Activated CD4-positive, alpha-beta memory T cell treated with anti-CD3 and anti-CD28 coated beads for 36 hours (primary cell): Measurements from ENCODE around the gene CAMK1D. TPM values are rescaled to one million over a fixed set of nuclear protein-coding genes. Genes with fewer than 3 reads are reported as not detected.

Source experiments
- CTCF ChIA-PET: fragments of 350-600 bp; sonication (Branson Sonifier 250); formaldehyde crosslinking; loops from one replicate; lab custom pipeline; 2021; ENCODE audit warnings: antibody characterized with exemption, inconsistent platforms; lab: Charles Lee
- POLR2A ChIA-PET: fragments of 350-600 bp; sonication (Branson Sonifier 250); formaldehyde crosslinking; loops from one replicate; lab custom pipeline; 2021; ENCODE audit warnings: antibody characterized with exemption; lab: Charles Lee
- DNase-seq: peaks from one replicate; pipeline ENCODE4 v3.0.0-alpha.2; 2020
- H3K27ac Mint-ChIP-seq: one replicate; pipeline ENCODE4 v1.8.0; 2021; ENCODE audit warnings: mixed read lengths
- H3K27me3 Mint-ChIP-seq: one replicate; pipeline ENCODE4 v1.8.0; 2021; ENCODE audit warnings: mixed read lengths
- H3K36me3 Mint-ChIP-seq: one replicate; pipeline ENCODE4 v1.8.0; 2021; ENCODE audit warnings: mixed read lengths
- H3K4me1 Mint-ChIP-seq: one replicate; pipeline ENCODE4 v1.8.0; 2021; ENCODE audit warnings: low read depth, mixed read lengths
- H3K4me3 Mint-ChIP-seq: one replicate; pipeline ENCODE4 v1.8.0; 2021; ENCODE audit warnings: mild to moderate bottlenecking, mixed read lengths
- H3K9me3 Mint-ChIP-seq: one replicate; pipeline ENCODE4 v1.8.0; 2021; ENCODE audit warnings: mixed read lengths
- intact Hi-C: fragments of 100-400 bp; cut with micrococcal nuclease; formaldehyde crosslinking; loops from one replicate; pipeline ENCODE4 v1.15.1; 2023
- total RNA-seq, 2 experiments: library from RNA; stranded (reverse); gene quantifications; one replicate each; pipeline ENCODE4 v1.2.3, GENCODE V29; 2021

CAMK1D gene
- total RNA-seq, 2 experiments from 2014 or later, result 17.7 to 17.9 TPM

- CTCF ChIA-PET, result interaction anchor here (0.8 to 0.9 kb wide), 2 partner anchors 193 to 225 kb away, joined by 3 read pairs; no protein-coding TSS in a partner anchor
- Mint-ChIP-seq H3K36me3 (peaks cover 5% of the 10 kb centered on the region), H3K4me3 (no peak overlapping the region), H3K9me3 (peaks cover 2% of the 10 kb centered on the region), H3K27me3 (no peaks in the 10 kb centered on the region), H3K4me1 (peaks cover 25% of the 10 kb centered on the region), H3K27ac (no peak overlapping the region)
- intact Hi-C loops, result no loop called here
- POLR2A ChIA-PET, result no interaction called here
- DNase-seq, result no peak
Observed at GRCh38 chr10:12463459-12463838, 114.1 kb downstream of the CAMK1D start.

DNA sequence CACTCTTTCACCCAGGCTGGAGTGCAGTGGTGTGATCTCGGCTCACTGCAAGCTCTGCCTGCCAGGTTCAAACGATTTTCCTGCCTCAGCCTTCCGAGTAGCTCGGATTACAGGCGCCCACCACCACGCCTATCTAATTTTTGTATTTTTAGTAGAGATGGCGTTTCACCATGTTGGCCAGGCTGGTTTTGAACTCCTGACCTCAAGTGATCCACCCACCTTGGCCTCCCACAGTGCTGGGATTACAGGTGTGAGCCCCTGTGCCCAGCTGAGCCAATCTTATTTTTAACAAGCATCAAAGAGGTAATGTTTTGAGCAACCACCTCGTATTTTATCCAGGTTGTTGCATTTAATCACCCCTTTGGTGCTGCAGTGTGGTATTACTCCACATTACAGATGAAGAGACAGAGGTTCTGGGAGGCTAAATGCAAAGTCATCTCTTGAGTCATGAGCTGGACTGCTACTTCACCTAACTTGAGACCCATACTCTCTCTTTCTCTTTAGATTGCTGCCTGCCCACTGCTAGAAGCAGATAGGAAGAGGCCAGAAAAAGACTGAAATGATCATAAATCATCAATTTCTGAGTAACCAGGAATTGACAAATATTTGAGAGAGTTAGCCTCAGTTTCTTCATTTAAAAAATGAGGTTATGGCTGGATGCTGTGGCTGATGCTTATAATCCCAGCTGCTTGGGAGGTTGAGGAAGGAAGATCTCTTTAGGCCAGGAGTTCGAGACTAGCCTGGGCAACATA, 116.2 kb downstream of the CAMK1D start:
- Mint-ChIP-seq H3K9me3 (peaks cover 2% of the 10 kb centered on the region), H3K27ac (peak overlapping the region; percentile 45), H3K27me3 (no peaks in the 10 kb centered on the region), H3K4me1 (peaks cover 25% of the 10 kb centered on the region), H3K36me3 (peaks cover 5% of the 10 kb centered on the region), H3K4me3 (no peak overlapping the region)
- ChIA-PET POLR2A (interaction anchor here (1.2 kb wide), 1 partner anchor 61 kb away, joined by 3 read pairs; no protein-coding TSS in a partner anchor), CTCF (interaction anchor here (2.0 kb wide), 1 partner anchor 191 kb away, joined by 5 read pairs; no protein-coding TSS in a partner anchor)
- intact Hi-C loops, result loop anchor here (2.0 to 5.0 kb wide), 2 partner anchors 17 to 192 kb away; no protein-coding TSS in a partner anchor
- DNase-seq, result peak; percentile 27

DNA sequence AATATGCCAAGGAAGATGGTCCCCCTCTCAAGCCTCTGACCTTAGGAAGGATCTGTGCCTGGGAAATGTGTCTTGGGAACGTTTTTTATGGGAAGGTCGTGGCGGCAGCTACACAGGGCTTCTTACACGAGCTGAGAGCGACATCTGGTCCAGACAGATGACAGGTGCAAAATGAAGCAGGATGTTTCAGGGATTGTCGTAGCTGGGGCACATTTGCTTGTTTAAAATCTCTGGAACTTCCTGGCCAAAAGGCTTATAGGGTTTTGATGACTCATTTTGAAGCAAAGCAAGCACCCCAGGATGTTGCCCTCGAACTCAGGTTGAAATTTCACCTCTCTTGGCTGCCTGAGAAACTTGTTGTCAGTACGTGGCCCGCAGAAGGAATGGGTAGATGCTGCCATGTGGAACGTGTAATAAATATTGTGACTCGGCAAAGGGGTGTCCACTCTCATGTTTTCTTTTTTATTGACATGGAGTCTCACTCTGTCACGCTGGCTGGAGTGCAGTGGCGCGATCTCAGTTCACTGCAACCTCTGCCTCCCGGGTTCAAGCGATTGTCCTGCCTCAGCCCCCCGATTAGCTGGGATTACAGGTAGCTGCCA, 117.5 kb downstream of the CAMK1D start:
- ChIA-PET CTCF (interaction anchor here (0.6 to 2.0 kb wide), 3 partner anchors 16 to 190 kb away, joined by 3 to 5 read pairs (median 3); no protein-coding TSS in a partner anchor), POLR2A (no interaction called here)
- intact Hi-C loops, result loop anchor here (5.0 kb wide), 1 partner anchor 190 kb away; no protein-coding TSS in a partner anchor
- Mint-ChIP-seq H3K27ac (no peak overlapping the region), H3K4me1 (peaks cover 27% of the 10 kb centered on the region), H3K36me3 (peaks cover 5% of the 10 kb centered on the region), H3K9me3 (peaks cover 2% of the 10 kb centered on the region), H3K27me3 (no peaks in the 10 kb centered on the region), H3K4me3 (no peak overlapping the region)
- DNase-seq, result no peak

DNA sequence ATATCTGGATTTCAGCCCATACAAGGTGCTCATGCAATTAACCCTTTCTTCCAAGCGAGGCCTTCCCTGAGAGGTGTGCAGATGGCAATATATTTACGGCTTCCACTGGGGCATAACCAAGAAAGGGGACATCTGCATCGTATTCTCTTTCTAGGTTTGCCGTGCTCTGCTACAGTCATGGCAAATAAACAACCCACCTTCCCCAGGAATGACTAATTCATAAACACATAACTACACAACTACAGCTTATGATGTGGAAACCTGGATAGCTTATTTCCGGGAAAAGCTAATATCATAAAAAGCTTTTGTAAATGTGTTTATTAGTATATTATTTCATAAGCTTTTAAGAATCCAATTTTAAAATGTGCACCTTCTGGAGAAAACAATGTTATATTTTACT, 120.0 kb downstream of the CAMK1D start:
- Mint-ChIP-seq H3K4me1 (peaks cover 25% of the 10 kb centered on the region), H3K27me3 (no peaks in the 10 kb centered on the region), H3K27ac (no peak overlapping the region), H3K36me3 (no peaks in the 10 kb centered on the region), H3K4me3 (no peak overlapping the region), H3K9me3 (no peaks in the 10 kb centered on the region)
- intact Hi-C loops, result loop anchor here (5.0 kb wide), 1 partner anchor 188 kb away; no protein-coding TSS in a partner anchor
- ChIA-PET POLR2A (no interaction called here), CTCF (no interaction called here)
- DNase-seq, result no peak

GRCh38 chr10:12470719-12471118, 121.4 kb downstream of the CAMK1D start:
- no peak overlapping the region for H3K27ac Mint-ChIP-seq
- no peak for DNase-seq
- H3K4me3 Mint-ChIP-seq, result no peak overlapping the region
- no peaks in the 10 kb centered on the region for H3K9me3 Mint-ChIP-seq
- no peaks in the 10 kb centered on the region for H3K27me3 Mint-ChIP-seq
- peaks cover 20% of the 10 kb centered on the region for H3K4me1 Mint-ChIP-seq
- peaks cover 2% of the 10 kb centered on the region for H3K36me3 Mint-ChIP-seq
- POLR2A ChIA-PET, result no interaction called here
- intact Hi-C loops, result no loop called here
- CTCF ChIA-PET, result no interaction called here

DNA sequence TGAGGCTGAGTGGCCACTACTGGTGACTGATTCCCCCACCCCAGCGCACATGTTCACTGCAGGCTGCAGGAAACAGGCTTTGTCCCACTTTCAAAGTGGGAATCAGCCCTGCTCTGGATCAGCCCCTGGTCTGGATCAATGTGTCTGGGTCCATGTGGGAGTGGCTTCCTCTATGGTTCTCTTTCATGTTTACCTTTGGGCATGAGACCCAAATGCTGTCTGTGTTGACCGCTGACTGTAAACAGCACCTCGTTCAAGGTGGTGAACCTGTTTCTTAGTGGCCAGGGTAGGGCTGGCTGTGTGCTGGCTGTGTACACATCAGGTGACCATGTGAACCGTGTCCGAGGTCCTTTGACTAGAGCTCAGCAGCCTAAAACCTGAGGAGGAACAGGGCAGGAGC, 121.8 kb downstream of the CAMK1D start:
- CTCF ChIA-PET, result no interaction called here
- intact Hi-C loops, result no loop called here
- POLR2A ChIA-PET, result no interaction called here
- no peaks in the 10 kb centered on the region for H3K27me3 Mint-ChIP-seq
- DNase-seq, result no peak
- H3K36me3 Mint-ChIP-seq, result peaks cover 2% of the 10 kb centered on the region
- no peaks in the 10 kb centered on the region for H3K9me3 Mint-ChIP-seq
- H3K4me1 Mint-ChIP-seq, result peaks cover 17% of the 10 kb centered on the region
- no peak overlapping the region for H3K4me3 Mint-ChIP-seq
- no peak overlapping the region for H3K27ac Mint-ChIP-seq

DNA sequence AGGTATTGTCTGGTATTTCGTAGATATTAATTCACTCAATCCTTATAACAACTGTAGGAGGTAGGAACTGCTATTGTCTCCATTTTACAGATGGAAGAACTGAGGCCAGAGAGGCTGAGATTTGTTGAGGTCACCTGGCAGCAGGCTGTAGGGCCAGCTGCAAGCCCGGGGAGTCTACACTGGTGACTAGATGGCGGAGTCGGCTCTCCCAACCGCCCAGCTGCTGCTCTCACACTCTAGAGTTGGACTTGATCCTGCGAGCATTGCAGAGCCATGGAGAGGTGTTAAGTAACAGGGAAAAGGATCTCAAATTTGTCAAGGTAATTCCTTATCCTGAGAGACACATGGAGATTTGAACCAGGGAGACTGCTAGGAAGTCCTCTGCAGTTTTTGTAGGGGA, 124.1 kb downstream of the CAMK1D start:
- H3K27ac Mint-ChIP-seq, result no peak overlapping the region
- ChIA-PET CTCF (no interaction called here), POLR2A (interaction anchor here (0.8 kb wide), 1 partner anchor 11 kb away, joined by 3 read pairs; no protein-coding TSS in a partner anchor)
- DNase-seq, result no peak
- no peaks in the 10 kb centered on the region for H3K27me3 Mint-ChIP-seq
- peaks cover 2% of the 10 kb centered on the region for H3K36me3 Mint-ChIP-seq
- intact Hi-C loops, result no loop called here
- H3K9me3 Mint-ChIP-seq, result no peaks in the 10 kb centered on the region
- no peak overlapping the region for H3K4me3 Mint-ChIP-seq
- H3K4me1 Mint-ChIP-seq, result peaks cover 11% of the 10 kb centered on the region

- peaks cover 11% of the 10 kb centered on the region for H3K4me1 Mint-ChIP-seq
- H3K27ac Mint-ChIP-seq, result no peak overlapping the region
- DNase-seq, result no peak
- no peaks in the 10 kb centered on the region for H3K27me3 Mint-ChIP-seq
- CTCF ChIA-PET, result no interaction called here
- H3K9me3 Mint-ChIP-seq, result no peaks in the 10 kb centered on the region
- intact Hi-C loops, result no loop called here
- H3K36me3 Mint-ChIP-seq, result peaks cover 5% of the 10 kb centered on the region
- H3K4me3 Mint-ChIP-seq, result no peak overlapping the region
- POLR2A ChIA-PET, result no interaction called here
Observed at GRCh38 chr10:12474727-12475412, 125.5 kb downstream of the CAMK1D start.

DNA sequence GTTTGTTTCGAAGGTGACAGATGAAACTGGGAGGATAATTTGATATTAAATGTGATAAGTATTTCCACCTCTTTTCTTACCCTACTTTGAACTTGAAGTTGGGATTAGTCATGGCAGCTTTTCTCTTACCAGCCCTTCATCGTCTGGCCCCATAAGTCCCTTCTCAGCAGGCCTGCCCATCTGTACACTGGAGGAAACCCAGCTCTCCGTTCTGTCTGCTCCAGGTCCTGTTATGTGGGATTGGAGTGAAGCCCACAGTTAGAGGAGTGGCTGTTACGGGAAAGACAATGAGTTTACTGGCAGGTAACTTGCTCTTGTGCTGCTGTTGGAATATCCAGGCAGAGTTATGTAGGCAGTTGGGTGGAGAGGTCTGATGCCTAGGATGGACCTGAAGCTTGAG, 127.3 kb downstream of the CAMK1D start:
- Mint-ChIP-seq H3K27ac (no peak overlapping the region), H3K4me1 (peaks cover 7% of the 10 kb centered on the region), H3K27me3 (no peaks in the 10 kb centered on the region), H3K36me3 (peaks cover 5% of the 10 kb centered on the region), H3K9me3 (no peaks in the 10 kb centered on the region), H3K4me3 (no peak overlapping the region)
- no peak for DNase-seq
- intact Hi-C loops, result no loop called here
- POLR2A ChIA-PET, result no interaction called here
- CTCF ChIA-PET, result no interaction called here

DNA sequence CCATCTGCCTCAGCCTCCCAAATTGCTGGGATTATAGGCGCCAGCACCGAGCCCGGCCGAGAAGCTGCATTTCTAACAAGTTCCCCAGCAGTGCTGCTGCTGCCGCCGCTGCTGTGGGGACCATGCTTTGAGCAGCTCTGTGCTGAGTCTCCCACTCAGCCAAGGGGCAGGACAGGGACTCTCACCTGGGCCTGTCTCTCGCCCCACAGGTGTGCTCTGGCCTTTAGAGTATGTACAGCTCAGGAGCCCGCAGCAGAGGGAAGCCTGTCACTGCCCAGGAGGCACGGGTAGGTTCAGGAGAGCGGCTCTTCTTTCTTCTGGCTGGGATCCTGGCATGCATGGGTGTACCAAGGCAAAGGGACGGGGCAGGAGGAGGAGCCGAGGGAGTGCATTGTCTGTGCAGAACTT, 130.1 kb downstream of the CAMK1D start:
- intact Hi-C loops, result no loop called here
- CTCF ChIA-PET, result no interaction called here
- Mint-ChIP-seq H3K36me3 (peaks cover 5% of the 10 kb centered on the region), H3K27me3 (no peaks in the 10 kb centered on the region), H3K27ac (no peak overlapping the region), H3K4me1 (peaks cover 6% of the 10 kb centered on the region), H3K9me3 (no peaks in the 10 kb centered on the region), H3K4me3 (no peak overlapping the region)
- DNase-seq, result no peak
- POLR2A ChIA-PET, result no interaction called here

DNA sequence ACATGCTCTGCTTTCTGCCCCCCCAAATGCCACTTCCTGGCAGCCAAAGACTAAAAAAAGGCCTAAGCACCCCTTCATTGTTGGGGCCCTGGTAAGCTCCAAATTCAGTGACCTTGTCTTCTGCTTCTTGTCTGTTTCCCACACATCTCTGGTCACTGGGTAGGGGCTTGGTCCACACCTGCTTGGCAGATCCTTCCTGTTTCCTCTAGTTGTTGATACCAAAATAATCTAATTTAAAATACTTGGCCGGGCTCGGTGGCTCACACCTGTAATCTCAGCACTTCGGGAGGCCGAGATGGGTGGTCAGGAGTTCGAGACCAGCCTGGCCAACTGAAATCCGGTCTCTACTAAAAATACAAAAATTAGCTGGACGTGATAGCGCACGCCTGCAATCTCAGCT, 130.6 kb downstream of the CAMK1D start:
- intact Hi-C loops, result no loop called here
- Mint-ChIP-seq H3K9me3 (no peaks in the 10 kb centered on the region), H3K27me3 (no peaks in the 10 kb centered on the region), H3K27ac (no peak overlapping the region), H3K4me1 (peaks cover 8% of the 10 kb centered on the region), H3K4me3 (no peak overlapping the region), H3K36me3 (peaks cover 3% of the 10 kb centered on the region)
- ChIA-PET POLR2A (no interaction called here), CTCF (no interaction called here)
- DNase-seq, result no peak

DNA sequence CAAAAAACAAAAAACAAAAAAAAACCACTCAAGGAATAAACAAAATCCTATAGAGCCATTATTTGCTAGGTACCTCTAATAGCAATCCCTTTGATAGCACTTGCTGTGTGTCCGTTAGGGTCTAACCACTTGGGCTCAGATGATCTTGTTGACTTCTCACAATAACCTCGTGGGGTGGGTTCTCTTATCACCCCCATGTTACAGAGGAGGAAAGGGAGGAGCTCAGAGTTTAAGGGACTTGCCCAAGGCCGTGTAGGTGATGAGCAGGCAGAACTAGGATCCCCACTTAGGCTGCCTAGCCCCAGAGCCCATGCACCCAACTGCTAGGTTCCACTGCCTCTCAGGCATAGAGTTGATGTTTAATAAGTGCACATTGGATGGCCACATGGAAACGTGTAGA, 131.1 kb downstream of the CAMK1D start:
- H3K9me3 Mint-ChIP-seq, result no peaks in the 10 kb centered on the region
- no peak overlapping the region for H3K4me3 Mint-ChIP-seq
- POLR2A ChIA-PET, result no interaction called here
- H3K27ac Mint-ChIP-seq, result no peak overlapping the region
- H3K27me3 Mint-ChIP-seq, result no peaks in the 10 kb centered on the region
- DNase-seq, result no peak
- intact Hi-C loops, result no loop called here
- peaks cover 3% of the 10 kb centered on the region for H3K36me3 Mint-ChIP-seq
- CTCF ChIA-PET, result no interaction called here
- peaks cover 13% of the 10 kb centered on the region for H3K4me1 Mint-ChIP-seq
